ENCODE results near the gene TUBGCP6. TPM values are rescaled to one million over a fixed set of nuclear protein-coding genes. Genes with fewer than 3 reads are reported as not detected.

TUBGCP6 gene
- total and polyA plus RNA-seq, 8 donors, result 37.8 to 112 (median 50.2) TPM

- Histone ChIP-seq H3K27ac (no peak overlapping the region), H3K36me3 (peaks cover 21 to 73% (median 65%) of the 10 kb centered on the region in 4 donors), H3K27me3 (no peaks in the 10 kb centered on the region), H3K9me3 (no peaks in the 10 kb centered on the region), H3K4me1 (peaks cover 8 to 24% (median 18%) of the 10 kb centered on the region in 4 donors), H3K4me3 (no peak overlapping the region)
- WGBS, 5 donors, result 59 to 73% (median 66%) methylated on average over 11 of the region's 11 CpGs
- TF ChIP-seq POLR2AphosphoS5 (IDR thresholded peaks at IDR 0.05) (no peak), EP300 (IDR thresholded peaks at IDR 0.05) (no peak), CTCF (IDR thresholded peaks at IDR 0.05) (peak in 3 of 7 experiments; percentile 15 to 24 (median 18)), POLR2A (IDR thresholded peaks at IDR 0.05) (no peak)
- DNase-seq, result no peak
- intact Hi-C loops (cut with DNase I; ENCODE audit: low total_unique reads), result no loop called here
Observed at GRCh38 chr22:50236731-50237409, 8.0 kb downstream of the TUBGCP6 start.

GRCh38 chr22:50233223-50233622 lies 11.6 kb downstream of the TUBGCP6 start:
- intact Hi-C loops (cut with DNase I; ENCODE audit: low total_unique reads), result no loop called here
- 91 to 95% (median 93%) methylated on average over 18 of the region's 18 CpGs for WGBS, 5 donors
- DNase-seq, result no peak

GRCh38 chr22:50232481-50233151 lies 12.2 kb downstream of the TUBGCP6 start:
- no peaks in the 10 kb centered on the region for H3K9me3 ChIP-seq
- TF ChIP-seq EP300 (IDR thresholded peaks at IDR 0.05) (no peak), POLR2AphosphoS5 (IDR thresholded peaks at IDR 0.05) (no peak), CTCF (IDR thresholded peaks at IDR 0.05) (no peak), POLR2A (IDR thresholded peaks at IDR 0.05) (no peak)
- H3K36me3 ChIP-seq, result peaks cover 20 to 86% (median 76%) of the 10 kb centered on the region in 4 donors
- no peaks in the 10 kb centered on the region for H3K27me3 ChIP-seq
- H3K27ac ChIP-seq, result no peak overlapping the region
- intact Hi-C loops (cut with DNase I; ENCODE audit: low total_unique reads), result no loop called here
- H3K4me3 ChIP-seq, result no peak overlapping the region
- WGBS, 5 donors, result 89 to 96% (median 94%) methylated on average over 20 of the region's 20 CpGs
- H3K4me1 ChIP-seq, result peaks cover 0 to 7% (median 0%) of the 10 kb centered on the region in 4 donors
- no peak for DNase-seq

More at GRCh38 chr22:50233223-50233622, 11.6 kb downstream of the TUBGCP6 start:
- no peaks in the 10 kb centered on the region for H3K9me3 ChIP-seq
- no peak overlapping the region for H3K4me3 ChIP-seq
- peaks cover 16 to 86% (median 74%) of the 10 kb centered on the region in 4 donors for H3K36me3 ChIP-seq
- TF ChIP-seq POLR2AphosphoS5 (IDR thresholded peaks at IDR 0.05), result no peak
- no peak for TF ChIP-seq EP300 (IDR thresholded peaks at IDR 0.05)
- TF ChIP-seq CTCF (IDR thresholded peaks at IDR 0.05), result no peak
- TF ChIP-seq POLR2A (IDR thresholded peaks at IDR 0.05), result no peak
- peaks cover 0 to 7% (median 0%) of the 10 kb centered on the region in 4 donors for H3K4me1 ChIP-seq
- no peak overlapping the region for H3K27ac ChIP-seq
- H3K27me3 ChIP-seq, result no peaks in the 10 kb centered on the region

GRCh38 chr22:50229370-50229769 lies 15.5 kb downstream of the TUBGCP6 start:
- no peak overlapping the region for H3K4me3 ChIP-seq
- DNase-seq, result no peak
- H3K27me3 ChIP-seq, result no peaks in the 10 kb centered on the region
- no peaks in the 10 kb centered on the region for H3K4me1 ChIP-seq
- WGBS, 5 donors, result 87 to 96% (median 95%) methylated on average over 13 to 16 of the region's 16 CpGs
- intact Hi-C loops (cut with DNase I; ENCODE audit: low total_unique reads), result no loop called here
- H3K27ac ChIP-seq, result no peak overlapping the region
- H3K9me3 ChIP-seq, result no peaks in the 10 kb centered on the region
- peaks cover 47 to 93% (median 88%) of the 10 kb centered on the region in 4 donors for H3K36me3 ChIP-seq
- no peak for TF ChIP-seq CTCF (IDR thresholded peaks at IDR 0.05)
- no peak for TF ChIP-seq POLR2AphosphoS5 (IDR thresholded peaks at IDR 0.05)
- no peak for TF ChIP-seq EP300 (IDR thresholded peaks at IDR 0.05)
- TF ChIP-seq POLR2A (IDR thresholded peaks at IDR 0.05), result no peak

Measured in stomach (tissue), 9 donors.